ENCODE data around the gene HLCS. TPM values are rescaled to one million over a fixed set of nuclear protein-coding genes. Genes with fewer than 3 reads are reported as not detected.

Gene HLCS
- total RNA-seq, 6 donors from 2014 or later = 15.3 to 34.6 (median 24.1) TPM

- ATAC-seq (ENCODE audit: low FRiP score in 2 of 2) = no peak
Observed at GRCh38 chr21:36719614-36720013, 246.9 kb downstream of the HLCS start.

GRCh38 chr21:36718951-36719501, 247.4 kb downstream of the HLCS start:
- peak in 1 of 2 donors; percentile 32 for ATAC-seq (ENCODE audit: low FRiP score in 2 of 2)
- no peaks in the 10 kb centered on the region for H3K4me1 ChIP-seq
- peaks cover 0 to 7% (median 0%) of the 10 kb centered on the region in 4 donors for H3K27me3 ChIP-seq
- H3K27ac ChIP-seq = no peak overlapping the region
- TF ChIP-seq EP300 (IDR thresholded peaks at IDR 0.05) = no peak
- peak in 1 of 2 donors; percentile 64 for DNase-seq
- H3K4me3 ChIP-seq = no peak overlapping the region
- 89 to 92% methylated on average over 6 to 18 of the region's 18 CpGs for WGBS, 2 donors
- H3K9me3 ChIP-seq = no peaks in the 10 kb centered on the region
- no peaks in the 10 kb centered on the region for H3K36me3 ChIP-seq

More at GRCh38 chr21:36719614-36720013, 246.9 kb downstream of the HLCS start:
- Histone ChIP-seq H3K27me3 (peaks cover 0 to 6% (median 0%) of the 10 kb centered on the region in 4 donors), H3K4me3 (no peak overlapping the region), H3K4me1 (no peaks in the 10 kb centered on the region), H3K27ac (no peak overlapping the region), H3K36me3 (no peaks in the 10 kb centered on the region), H3K9me3 (no peaks in the 10 kb centered on the region)
- DNase-seq = no peak
- 84 to 88% methylated on average over 10 of the region's 10 CpGs for WGBS, 2 donors
- TF ChIP-seq CTCF (IDR thresholded peaks at IDR 0.05) = no peak
- no peak for TF ChIP-seq POLR2A (IDR thresholded peaks at IDR 0.05)
- no peak for TF ChIP-seq EP300 (IDR thresholded peaks at IDR 0.05)
- no peak for TF ChIP-seq POLR2AphosphoS5 (IDR thresholded peaks at IDR 0.05)

GRCh38 chr21:36717976-36718375, 248.5 kb downstream of the HLCS start:
- Histone ChIP-seq H3K9me3 (no peaks in the 10 kb centered on the region), H3K4me1 (no peaks in the 10 kb centered on the region), H3K36me3 (no peaks in the 10 kb centered on the region), H3K27me3 (peaks cover 0 to 12% (median 0%) of the 10 kb centered on the region in 4 donors), H3K4me3 (no peak overlapping the region), H3K27ac (no peak overlapping the region)
- no peak for DNase-seq
- WGBS, 2 donors = 83 to 86% methylated on average over 6 of the region's 6 CpGs
- ATAC-seq (ENCODE audit: low FRiP score in 2 of 2) = no peak
- no peak for TF ChIP-seq CTCF (IDR thresholded peaks at IDR 0.05)
- TF ChIP-seq POLR2AphosphoS5 (IDR thresholded peaks at IDR 0.05) = no peak
- no peak for TF ChIP-seq EP300 (IDR thresholded peaks at IDR 0.05)
- no peak for TF ChIP-seq POLR2A (IDR thresholded peaks at IDR 0.05)

GRCh38 chr21:36716836-36717235, 249.6 kb downstream of the HLCS start:
- Histone ChIP-seq H3K4me1 (no peaks in the 10 kb centered on the region), H3K4me3 (no peak overlapping the region), H3K27ac (no peak overlapping the region), H3K9me3 (no peaks in the 10 kb centered on the region), H3K27me3 (peaks cover 0 to 22% (median 0%) of the 10 kb centered on the region in 4 donors), H3K36me3 (no peaks in the 10 kb centered on the region)
- 46 to 47% methylated on average over 9 of the region's 9 CpGs for WGBS, 2 donors
- no peak for ATAC-seq (ENCODE audit: low FRiP score in 2 of 2)
- TF ChIP-seq CTCF (IDR thresholded peaks at IDR 0.05) = no peak
- TF ChIP-seq POLR2A (IDR thresholded peaks at IDR 0.05) = no peak
- no peak for TF ChIP-seq EP300 (IDR thresholded peaks at IDR 0.05)
- no peak for TF ChIP-seq POLR2AphosphoS5 (IDR thresholded peaks at IDR 0.05)
- no peak for DNase-seq

GRCh38 chr21:36716387-36716786, 250.1 kb downstream of the HLCS start:
- Histone ChIP-seq H3K4me3 (no peak overlapping the region), H3K27me3 (peaks cover 0 to 24% (median 0%) of the 10 kb centered on the region in 4 donors), H3K4me1 (no peaks in the 10 kb centered on the region), H3K36me3 (no peaks in the 10 kb centered on the region), H3K9me3 (no peaks in the 10 kb centered on the region), H3K27ac (no peak overlapping the region)
- TF ChIP-seq POLR2AphosphoS5 (IDR thresholded peaks at IDR 0.05) (no peak), EP300 (IDR thresholded peaks at IDR 0.05) (no peak), CTCF (IDR thresholded peaks at IDR 0.05) (no peak), POLR2A (IDR thresholded peaks at IDR 0.05) (no peak)
- DNase-seq (no peak), ATAC-seq (ENCODE audit: low FRiP score in 2 of 2) (no peak)
- 80 to 85% methylated on average over 2 of the region's 2 CpGs for WGBS, 2 donors
